ENCODE results near the gene EIF3K. TPM values are rescaled to one million over a fixed set of nuclear protein-coding genes. Genes with fewer than 3 reads are reported as not detected.
A peak's percentile ranks its signal among the peaks of the same experiment; 100 is the strongest.

Gene EIF3K
- total and polyA plus RNA-seq, 10 of the 15 experiments (the other 5 are each of a cell fraction or from before 2014, with no cell fraction given), result 330 to 927 (median 436) TPM

DNA sequence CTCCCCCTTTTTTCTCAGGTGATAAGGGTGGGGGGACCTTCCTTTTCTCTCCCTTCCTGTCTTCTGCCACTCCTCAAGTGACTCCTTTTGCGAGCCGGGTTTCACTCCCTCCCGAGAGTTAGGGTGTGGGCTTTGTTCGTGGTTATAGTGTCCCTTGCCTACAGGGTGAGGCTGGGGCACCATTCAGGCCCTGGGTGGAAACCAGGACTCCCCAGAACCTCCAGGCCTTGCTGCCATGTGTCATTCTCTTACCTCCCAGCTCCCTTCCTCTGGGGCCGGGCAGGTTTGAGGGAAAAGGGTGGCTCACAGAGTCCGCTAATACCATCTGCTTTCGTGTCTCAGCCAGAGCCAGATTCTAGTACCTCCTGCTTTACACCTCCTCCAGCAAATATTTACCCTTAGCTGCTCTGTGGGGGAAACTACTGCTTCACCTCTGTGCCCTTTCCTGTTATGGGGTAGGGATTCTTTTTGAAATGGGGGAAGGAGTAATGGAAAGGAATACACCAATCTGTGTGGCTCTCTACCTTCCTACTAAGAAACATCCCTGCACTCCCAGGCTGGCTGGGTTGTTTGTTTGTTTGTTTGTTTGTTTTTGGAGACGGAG lies 31.3 kb downstream of the EIF3K start (continued):
- TF ChIP-seq, protein P1, sequence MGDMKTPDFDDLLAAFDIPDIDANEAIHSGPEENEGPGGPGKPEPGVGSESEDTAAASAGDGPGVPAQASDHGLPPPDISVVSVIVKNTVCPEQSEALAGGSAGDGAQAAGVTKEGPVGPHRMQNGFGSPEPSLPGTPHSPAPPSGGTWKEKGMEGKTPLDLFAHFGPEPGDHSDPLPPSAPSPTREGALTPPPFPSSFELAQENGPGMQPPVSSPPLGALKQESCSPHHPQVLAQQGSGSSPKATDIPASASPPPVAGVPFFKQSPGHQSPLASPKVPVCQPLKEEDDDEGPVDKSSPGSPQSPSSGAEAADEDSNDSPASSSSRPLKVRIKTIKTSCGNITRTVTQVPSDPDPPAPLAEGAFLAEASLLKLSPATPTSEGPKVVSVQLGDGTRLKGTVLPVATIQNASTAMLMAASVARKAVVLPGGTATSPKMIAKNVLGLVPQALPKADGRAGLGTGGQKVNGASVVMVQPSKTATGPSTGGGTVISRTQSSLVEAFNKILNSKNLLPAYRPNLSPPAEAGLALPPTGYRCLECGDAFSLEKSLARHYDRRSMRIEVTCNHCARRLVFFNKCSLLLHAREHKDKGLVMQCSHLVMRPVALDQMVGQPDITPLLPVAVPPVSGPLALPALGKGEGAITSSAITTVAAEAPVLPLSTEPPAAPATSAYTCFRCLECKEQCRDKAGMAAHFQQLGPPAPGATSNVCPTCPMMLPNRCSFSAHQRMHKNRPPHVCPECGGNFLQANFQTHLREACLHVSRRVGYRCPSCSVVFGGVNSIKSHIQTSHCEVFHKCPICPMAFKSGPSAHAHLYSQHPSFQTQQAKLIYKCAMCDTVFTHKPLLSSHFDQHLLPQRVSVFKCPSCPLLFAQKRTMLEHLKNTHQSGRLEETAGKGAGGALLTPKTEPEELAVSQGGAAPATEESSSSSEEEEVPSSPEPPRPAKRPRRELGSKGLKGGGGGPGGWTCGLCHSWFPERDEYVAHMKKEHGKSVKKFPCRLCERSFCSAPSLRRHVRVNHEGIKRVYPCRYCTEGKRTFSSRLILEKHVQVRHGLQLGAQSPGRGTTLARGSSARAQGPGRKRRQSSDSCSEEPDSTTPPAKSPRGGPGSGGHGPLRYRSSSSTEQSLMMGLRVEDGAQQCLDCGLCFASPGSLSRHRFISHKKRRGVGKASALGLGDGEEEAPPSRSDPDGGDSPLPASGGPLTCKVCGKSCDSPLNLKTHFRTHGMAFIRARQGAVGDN (IDR thresholded peaks at IDR 0.05), result no peak
- TF ChIP-seq ESRRA (IDR thresholded peaks at IDR 0.05; ENCODE audit: low read length), result no peak

DNA sequence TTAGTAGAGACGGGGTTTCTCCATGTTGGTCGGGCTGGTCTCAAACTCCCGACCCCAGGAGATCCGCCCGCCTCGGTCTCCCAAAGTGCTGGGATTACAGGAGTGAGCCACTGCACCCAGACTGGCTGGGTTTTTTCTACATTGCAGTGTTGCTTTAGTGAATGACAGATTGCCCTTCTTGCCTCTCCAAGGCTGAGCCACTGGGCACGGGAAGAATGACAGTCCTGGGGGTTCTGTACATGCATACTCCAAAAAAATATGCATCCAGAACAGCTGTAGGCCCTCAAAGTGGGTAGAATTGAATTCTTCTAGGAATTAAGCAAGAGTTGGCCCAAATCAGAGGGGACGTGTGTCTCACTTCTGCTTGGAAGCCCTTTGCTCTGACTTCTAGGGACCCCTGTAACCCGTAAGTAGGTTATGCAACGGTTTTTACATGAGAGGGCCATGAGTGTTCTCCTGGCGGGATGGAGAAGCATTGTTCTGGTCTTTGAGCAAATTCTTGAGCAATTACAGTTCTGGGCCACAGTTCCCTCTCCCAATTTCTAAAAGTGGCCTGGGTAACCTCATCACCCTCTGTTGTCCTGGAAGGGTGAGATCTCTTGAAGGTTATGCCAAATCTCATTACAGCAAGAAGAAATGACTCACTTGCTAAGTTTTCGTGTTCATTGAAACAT lies 32.1 kb downstream of the EIF3K start:
- H3K4me3 ChIP-seq, result peak overlapping the region; percentile 41; the same call in 1 of the 2 replicates
- H3K79me2 ChIP-seq (ENCODE audit: control insufficient read depth, insufficient read depth, low read length), result peaks cover 84% of the 10 kb centered on the region
- WGBS (ENCODE audit: insufficient coverage, insufficient replicate concordance, low lambda C conversion rate, missing lambda C conversion rate), result 90% methylated on average over 12 of the region's 12 CpGs
- H3K4me1 ChIP-seq (ENCODE audit: control insufficient read depth, insufficient read depth, low read length), result peaks cover 28% of the 10 kb centered on the region
- FAIRE-seq, result no peak
- peak overlapping the region; percentile 31 for H3K4me2 ChIP-seq (ENCODE audit: control insufficient read depth, insufficient read depth)
- no peak overlapping the region for H3K27ac ChIP-seq (ENCODE audit: control insufficient read depth, insufficient read depth)
- CTCF ChIA-PET, result interaction anchor here (0.9 to 5.2 kb wide), 3 partner anchors 16 to 279 kb away, joined by 3 to 25 read pairs (median 3); partner anchors contain the start of genes MRPS12 and SARS2
- H3K36me3 ChIP-seq (ENCODE audit: control insufficient read depth in 2 of 2, insufficient read depth in 2 of 2, low read length in 1 of 2), result peaks cover 0 to 2% of the 10 kb centered on the region in 2 experiments; a peak in 1 of 4 replicates
- POLR2A ChIA-PET, result interaction anchor here (0.5 kb wide), 1 partner anchor 647 kb away, joined by 3 read pairs; no protein-coding TSS in a partner anchor
- no peaks in the 10 kb centered on the region for H3K9me3 ChIP-seq (replicated peaks; ENCODE audit: control insufficient read depth, insufficient read depth, low read length)
- intact Hi-C loops (cut with micrococcal nuclease; ENCODE audit: unreplicated experiment) (no loop called here), in situ Hi-C loops (cut with MboI) (no loop called here)
- no peaks in the 10 kb centered on the region; the same call in 1 of the 2 replicates for H4K20me1 ChIP-seq (ENCODE audit: control insufficient read depth, insufficient read depth)
- ATAC-seq, result no peak
- no peak for DNase-seq (ENCODE audit: low read depth, low spot score)
- SMC1A ChIA-PET (ENCODE audit: uncharacterized antibody, unreplicated experiment), result no interaction called here
- H2AFZ ChIP-seq (ENCODE audit: control insufficient read depth, low read depth, low read length), result no peak overlapping the region
- BruUV-seq (replicated peaks), result no TSS peak
- TF ChIP-seq, protein P2, sequence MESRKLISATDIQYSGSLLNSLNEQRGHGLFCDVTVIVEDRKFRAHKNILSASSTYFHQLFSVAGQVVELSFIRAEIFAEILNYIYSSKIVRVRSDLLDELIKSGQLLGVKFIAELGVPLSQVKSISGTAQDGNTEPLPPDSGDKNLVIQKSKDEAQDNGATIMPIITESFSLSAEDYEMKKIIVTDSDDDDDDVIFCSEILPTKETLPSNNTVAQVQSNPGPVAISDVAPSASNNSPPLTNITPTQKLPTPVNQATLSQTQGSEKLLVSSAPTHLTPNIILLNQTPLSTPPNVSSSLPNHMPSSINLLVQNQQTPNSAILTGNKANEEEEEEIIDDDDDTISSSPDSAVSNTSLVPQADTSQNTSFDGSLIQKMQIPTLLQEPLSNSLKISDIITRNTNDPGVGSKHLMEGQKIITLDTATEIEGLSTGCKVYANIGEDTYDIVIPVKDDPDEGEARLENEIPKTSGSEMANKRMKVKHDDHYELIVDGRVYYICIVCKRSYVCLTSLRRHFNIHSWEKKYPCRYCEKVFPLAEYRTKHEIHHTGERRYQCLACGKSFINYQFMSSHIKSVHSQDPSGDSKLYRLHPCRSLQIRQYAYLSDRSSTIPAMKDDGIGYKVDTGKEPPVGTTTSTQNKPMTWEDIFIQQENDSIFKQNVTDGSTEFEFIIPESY (IDR thresholded peaks at IDR 0.05), result 0 out of 2 replicates have a peak, but pooled peaks have one; percentile 23
- TF ChIP-seq TCF12 (IDR thresholded peaks at IDR 0.05; ENCODE audit: low read depth, low read length), result no peak
- RAD21 ChIA-PET (ENCODE audit: unreplicated experiment), result no interaction called here
- H3K9ac ChIP-seq (ENCODE audit: control insufficient read depth, insufficient read depth, low read length), result no peak overlapping the region
- no peaks in the 10 kb centered on the region for H3K27me3 ChIP-seq (replicated peaks in 1 of 2; ENCODE audit: control insufficient read depth in 2 of 2, insufficient read depth in 2 of 2, low read length in 1 of 2)

All from GM12878 (cell line).